Endothelial cell of umbilical vein (primary cell): ENCODE results near the gene SIN3A. TPM values are rescaled to one million over a fixed set of nuclear protein-coding genes. Genes with fewer than 3 reads are reported as not detected.

Source experiments
- BruUV-seq: library from RNA; stranded (reverse); fragments of 400-500 nt; replicated peaks from 2 replicates; lab custom pipeline; 2021; lab: Mats Ljungman, UMichigan
- CTCF ChIA-PET: fragments of 300-600, 350-600 bp; sonication (Branson Sonifier 250); formaldehyde crosslinking; loops from one replicate; lab custom pipeline; 2021; ENCODE audit warnings: antibody characterized with exemption, inconsistent platforms; lab: Charles Lee
- POLR2A ChIA-PET: fragments of 300-600, 350-600 bp; sonication (Branson Sonifier 250); formaldehyde crosslinking; loops from one replicate; lab custom pipeline; 2021; ENCODE audit warnings: antibody characterized with exemption, inconsistent platforms; lab: Charles Lee
- DNase-seq: peaks from one replicate; pipeline ENCODE4 v3.0.0-alpha.2; 2011; ENCODE audit warnings: low read depth, low spot score
- FAIRE-seq: peaks from 2 replicates; lab custom pipeline; 2011; peaks lifted over from hg19 to GRCh38; lab: Jason Lieb, UNC
- H2AFZ ChIP-seq: 2 replicates; pipeline ENCODE4 v1.6.0; 2012; ENCODE audit warnings: low read depth, low read length, control low read depth, inconsistent platforms
- H3K27ac ChIP-seq: 2 replicates; pipeline ENCODE4 v1.5.1; 2011; ENCODE audit warnings: low read depth, mild to moderate bottlenecking, control low read depth, low read length, moderate library complexity; ENCODE audit not compliant: insufficient read depth
- H3K27me3 ChIP-seq, 2 experiments: 2 replicates each; pipeline versions ENCODE4 v1.6.0 to v1.6.1; 2011; ENCODE audit warnings: low read length in 2 of 2, mixed read lengths in 1 of 2; ENCODE audit not compliant: control insufficient read depth in 2 of 2, insufficient read depth in 2 of 2
- H3K36me3 ChIP-seq, 2 experiments: 2 replicates in 1 of 2; 3 replicates in 1 of 2; pipeline ENCODE4 v1.5.1; 2011; ENCODE audit warnings: low read length in 2 of 2, mild to moderate bottlenecking in 1 of 2, moderate library complexity in 1 of 2; ENCODE audit not compliant: control insufficient read depth in 2 of 2, insufficient read depth in 2 of 2; ENCODE audit errors: extremely low read depth in 1 of 2
- H3K4me1 ChIP-seq: 3 replicates; pipeline ENCODE4 v1.5.1; 2011; ENCODE audit warnings: mild to moderate bottlenecking, low read length; ENCODE audit not compliant: control insufficient read depth, insufficient read depth; ENCODE audit errors: extremely low read depth
- H3K4me2 ChIP-seq: 2 replicates; pipeline ENCODE4 v1.6.1; 2011; ENCODE audit warnings: low read length, control low read depth, mixed read lengths; ENCODE audit not compliant: insufficient read depth
- H3K4me3 ChIP-seq, 3 experiments: fragments of 200-600 bp in 1 of 3; sonication (generic), shearing (Covaris generic) in 1 of 3; replicated peaks in 1 of 3; 2 replicates each; pipeline ENCODE4 v1.5.1; 2011 to 2016; ENCODE audit warnings: control low read depth in 3 of 3, low read length in 3 of 3, mild to moderate bottlenecking in 2 of 3, inconsistent platforms in 1 of 3, low read depth in 1 of 3, moderate library complexity in 1 of 3; ENCODE audit not compliant: insufficient read depth in 1 of 3
- H3K79me2 ChIP-seq: 2 replicates; pipeline ENCODE4 v1.6.0; 2012; ENCODE audit warnings: low read length, inconsistent platforms; ENCODE audit not compliant: control insufficient read depth, insufficient read depth
- H3K9ac ChIP-seq: replicated peaks from 2 replicates; pipeline ENCODE3; 2011; ENCODE audit warnings: low read length, control low read depth; ENCODE audit not compliant: insufficient read depth; ENCODE audit errors: extremely low read depth
- H3K9me1 ChIP-seq: replicated peaks from 3 replicates; pipeline ENCODE4 v1.6.0; 2011; ENCODE audit warnings: mild to moderate bottlenecking, low read length; ENCODE audit not compliant: control insufficient read depth, insufficient read depth; ENCODE audit errors: extremely low read depth
- H3K9me3 ChIP-seq: replicated peaks from 2 replicates; pipeline ENCODE4 v1.5.1; 2012; ENCODE audit warnings: low read length, inconsistent platforms; ENCODE audit not compliant: control insufficient read depth, insufficient read depth
- H4K20me1 ChIP-seq: replicated peaks from 2 replicates; pipeline ENCODE3; 2011; ENCODE audit warnings: mild to moderate bottlenecking, low read length; ENCODE audit not compliant: control insufficient read depth, insufficient read depth; ENCODE audit errors: extremely low read depth
- EZH2 ChIP-seq: IDR thresholded peaks from 2 replicates; pipeline ENCODE4 v1.6.1; 2012; ENCODE audit warnings: borderline replicate concordance, low read depth, mild to moderate bottlenecking, moderate library complexity, low read length, inconsistent platforms; ENCODE audit not compliant: severe bottlenecking
- FOS ChIP-seq: IDR thresholded peaks from 2 replicates; pipeline ENCODE4 v1.6.1; 2011; ENCODE audit warnings: mild to moderate bottlenecking, low read length, moderate library complexity, borderline replicate concordance; ENCODE audit not compliant: insufficient read depth
- GATA2 ChIP-seq: IDR thresholded peaks from 2 replicates; pipeline ENCODE4 v1.7.0; 2011; ENCODE audit warnings: low read depth, mild to moderate bottlenecking, moderate library complexity, mixed read lengths, low read length; ENCODE audit not compliant: insufficient read length, insufficient read depth
- JUN ChIP-seq: IDR thresholded peaks from 2 replicates; pipeline ENCODE4 v1.6.1; 2011; ENCODE audit warnings: borderline replicate concordance, low read depth; ENCODE audit not compliant: insufficient read length, insufficient read depth
- MYC ChIP-seq: IDR thresholded peaks from one replicate; pipeline ENCODE4 v1.6.1; 2011; ENCODE audit warnings: mild to moderate bottlenecking, low read depth, low read length
- POLR2A ChIP-seq: IDR thresholded peaks from 2 replicates; pipeline ENCODE4 v1.6.1; 2012; ENCODE audit warnings: low read depth, mild to moderate bottlenecking, control low read depth, low read length
- POLR2AphosphoS5 ChIP-seq: IDR thresholded peaks from 2 replicates; pipeline ENCODE4 v1.6.1; 2012; ENCODE audit warnings: low read depth, mild to moderate bottlenecking, control low read depth, low read length, moderate library complexity; ENCODE audit not compliant: insufficient read depth
- dilution Hi-C: fragments of 300-500 bp; cut with MboI; formaldehyde crosslinking; loops from one replicate; pipeline ENCODE4 v1.15.0; 2019; ENCODE audit warnings: low sequenced_read_pairs; ENCODE audit not compliant: extremely low pct_ligation_motif_present
- intact Hi-C: fragments of 100-400 bp; cut with micrococcal nuclease; formaldehyde crosslinking; loops from one replicate; pipeline ENCODE4 v1.10.0; 2022
- polyA plus RNA-seq, 4 experiments: library from polyadenylated mRNA; depleted of rRNA in 3 of 4; stranded (reverse) in 3 of 4; unstranded in 1 of 4; fragments of >200 nt; gene quantifications; 2 replicates each; pipeline versions ENCODE4 v1.2.1 to v1.2.3, GENCODE V29; 2011 to 2012; ENCODE audit warnings: missing spikeins in 1 of 4
- total RNA-seq: library from RNA; stranded (reverse); gene quantifications from 2 replicates; pipeline ENCODE4 v1.2.3, GENCODE V29; 2021
- TF ChIP-seq, protein P1 (sequence below): IDR thresholded peaks from 2 replicates; pipeline ENCODE4 v1.6.1; 2011; ENCODE audit not compliant: insufficient read depth, insufficient read length
- TF ChIP-seq, protein P2 (sequence below), 2 donors: IDR thresholded peaks; 1 replicate in 1 of 2; 2 replicates in 1 of 2; pipeline ENCODE4 v1.5.1; 2011; ENCODE audit warnings: low read length in 2 of 2, mild to moderate bottlenecking in 2 of 2, moderate library complexity in 2 of 2, control low read depth in 1 of 2, inconsistent platforms in 1 of 2, low read depth in 1 of 2; ENCODE audit not compliant: insufficient read depth in 1 of 2; ENCODE audit errors: extremely low read depth in 1 of 2

SIN3A gene
- total and polyA plus RNA-seq, 2 donors (not counting 3 experiments of a cell fraction or from before 2014, with no cell fraction given): 30.6 to 44.5 TPM

GRCh38 chr15:75455424-75455981 lies 4.0 kb upstream of the SIN3A start:
- intact Hi-C loops: loop anchor here (1.0 to 2.0 kb wide), 3 partner anchors 77 to 228 kb away; partner anchors contain the start of gene PTPN9
- DNase-seq (peak; percentile 85), FAIRE-seq (peak; percentile 93)
- H3K27me3 ChIP-seq: no peaks in the 10 kb centered on the region
- peak overlapping the region; percentile 61 to 93 (median 71) for H3K4me3 ChIP-seq
- H3K9me1 ChIP-seq: no peaks in the 10 kb centered on the region
- no peaks in the 10 kb centered on the region for H4K20me1 ChIP-seq
- POLR2A ChIA-PET: no interaction called here
- H3K4me2 ChIP-seq: peak overlapping the region; percentile 78
- H3K9ac ChIP-seq: peak overlapping the region; percentile 86
- peak overlapping the region; percentile 58 for H3K27ac ChIP-seq
- dilution Hi-C loops: loop anchor here (25.0 kb wide), 1 partner anchor 132 kb away; the partner anchor contains the start of gene PTPN9
- peaks cover 2% of the 10 kb centered on the region for H3K79me2 ChIP-seq
- TSS peak; percentile 20 for BruUV-seq
- CTCF ChIA-PET: interaction anchor here (0.6 to 3.4 kb wide), 12 partner anchors 11 to 426 kb away, joined by 3 to 18 read pairs (median 4); partner anchors contain the start of genes MAN2C1 and PTPN9
- H3K36me3 ChIP-seq: no peaks in the 10 kb centered on the region
- peaks cover 20% of the 10 kb centered on the region for H3K4me1 ChIP-seq
- TF ChIP-seq, protein P1, sequence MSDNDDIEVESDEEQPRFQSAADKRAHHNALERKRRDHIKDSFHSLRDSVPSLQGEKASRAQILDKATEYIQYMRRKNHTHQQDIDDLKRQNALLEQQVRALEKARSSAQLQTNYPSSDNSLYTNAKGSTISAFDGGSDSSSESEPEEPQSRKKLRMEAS: no peak
- TF ChIP-seq POLR2A: no peak
- TF ChIP-seq MYC: no peak
- no peak for TF ChIP-seq EZH2
- TF ChIP-seq POLR2AphosphoS5: no peak
- TF ChIP-seq GATA2: no peak
- TF ChIP-seq, protein P2, sequence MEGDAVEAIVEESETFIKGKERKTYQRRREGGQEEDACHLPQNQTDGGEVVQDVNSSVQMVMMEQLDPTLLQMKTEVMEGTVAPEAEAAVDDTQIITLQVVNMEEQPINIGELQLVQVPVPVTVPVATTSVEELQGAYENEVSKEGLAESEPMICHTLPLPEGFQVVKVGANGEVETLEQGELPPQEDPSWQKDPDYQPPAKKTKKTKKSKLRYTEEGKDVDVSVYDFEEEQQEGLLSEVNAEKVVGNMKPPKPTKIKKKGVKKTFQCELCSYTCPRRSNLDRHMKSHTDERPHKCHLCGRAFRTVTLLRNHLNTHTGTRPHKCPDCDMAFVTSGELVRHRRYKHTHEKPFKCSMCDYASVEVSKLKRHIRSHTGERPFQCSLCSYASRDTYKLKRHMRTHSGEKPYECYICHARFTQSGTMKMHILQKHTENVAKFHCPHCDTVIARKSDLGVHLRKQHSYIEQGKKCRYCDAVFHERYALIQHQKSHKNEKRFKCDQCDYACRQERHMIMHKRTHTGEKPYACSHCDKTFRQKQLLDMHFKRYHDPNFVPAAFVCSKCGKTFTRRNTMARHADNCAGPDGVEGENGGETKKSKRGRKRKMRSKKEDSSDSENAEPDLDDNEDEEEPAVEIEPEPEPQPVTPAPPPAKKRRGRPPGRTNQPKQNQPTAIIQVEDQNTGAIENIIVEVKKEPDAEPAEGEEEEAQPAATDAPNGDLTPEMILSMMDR (IDR thresholded peaks at IDR 0.05; ENCODE audit: extremely low read depth in 1 of 2, insufficient read depth in 1 of 2, low read depth in 1 of 2, low read length in 2 of 2): no peak
- TF ChIP-seq FOS: no peak
- TF ChIP-seq JUN: no peak
- no peaks in the 10 kb centered on the region for H3K9me3 ChIP-seq
- H2AFZ ChIP-seq: peak overlapping the region; percentile 87
